NCI-H1092 (cell line): Measurements from ENCODE around the gene USP17L19.
"Not testable (repeated sequence)": the region's sequence is repeated elsewhere in the genome, so short reads cannot be mapped to it uniquely, and the experiment has no call there.

Experiments
- DNase-seq: peaks from one replicate; lab custom pipeline; 2025; lab: John Stamatoyannopoulos, UW

USP17L19 gene, protein sequence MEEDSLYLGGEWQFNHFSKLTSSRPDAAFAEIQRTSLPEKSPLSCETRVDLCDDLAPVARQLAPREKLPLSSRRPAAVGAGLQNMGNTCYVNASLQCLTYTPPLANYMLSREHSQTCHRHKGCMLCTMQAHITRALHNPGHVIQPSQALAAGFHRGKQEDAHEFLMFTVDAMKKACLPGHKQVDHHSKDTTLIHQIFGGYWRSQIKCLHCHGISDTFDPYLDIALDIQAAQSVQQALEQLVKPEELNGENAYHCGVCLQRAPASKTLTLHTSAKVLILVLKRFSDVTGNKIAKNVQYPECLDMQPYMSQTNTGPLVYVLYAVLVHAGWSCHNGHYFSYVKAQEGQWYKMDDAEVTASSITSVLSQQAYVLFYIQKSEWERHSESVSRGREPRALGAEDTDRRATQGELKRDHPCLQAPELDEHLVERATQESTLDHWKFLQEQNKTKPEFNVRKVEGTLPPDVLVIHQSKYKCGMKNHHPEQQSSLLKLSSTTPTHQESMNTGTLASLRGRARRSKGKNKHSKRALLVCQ

DNA sequence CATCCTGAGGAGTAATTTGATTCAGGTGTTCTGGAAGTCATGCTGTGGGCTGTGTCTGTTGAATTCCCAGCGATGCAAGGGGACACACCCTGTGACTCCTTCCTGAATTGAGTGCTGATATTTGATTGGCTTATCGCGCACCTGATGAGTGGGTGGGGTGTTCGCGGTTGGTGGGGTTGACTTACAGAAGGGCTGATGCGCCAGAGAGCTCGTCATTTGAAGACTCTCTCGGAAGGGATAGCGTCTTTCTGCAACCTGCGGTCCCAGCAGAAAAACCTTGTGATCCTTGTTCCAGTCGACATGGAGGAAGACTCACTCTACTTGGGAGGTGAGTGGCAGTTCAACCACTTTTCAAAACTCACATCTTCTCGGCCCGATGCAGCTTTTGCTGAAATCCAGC is at the start of gene USP17L19:
Gene USP17L19 (plus strand): TSS at position 301 of the 400 bp plus-strand sequence. CDS start 0 bp downstream, at position 301.
- DNase-seq: not testable (repeated sequence)

DNA sequence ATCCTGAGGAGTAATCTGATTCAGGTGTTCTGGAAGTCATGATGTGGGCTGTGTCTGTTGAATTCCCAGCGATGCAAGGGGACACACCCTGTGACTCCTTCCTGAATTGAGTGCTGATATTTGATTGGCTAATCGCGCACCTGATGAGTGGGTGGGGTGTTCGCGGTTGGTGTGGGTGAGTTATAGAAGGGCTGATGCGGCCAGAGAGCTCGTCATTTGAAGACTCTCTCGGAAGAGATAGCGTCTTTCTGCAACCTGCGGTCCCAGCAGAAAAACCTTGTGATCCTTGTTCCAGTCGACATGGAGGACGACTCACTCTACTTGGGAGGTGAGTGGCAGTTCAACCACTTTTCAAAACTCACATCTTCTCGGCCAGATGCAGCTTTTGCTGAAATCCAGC is 42.8 kb upstream of the USP17L19 start, which contains the start of gene USP17L10:
Gene USP17L10 (plus strand): TSS at position 301 of the 400 bp plus-strand sequence. CDS start 0 bp downstream, at position 301.
- not testable (repeated sequence) for DNase-seq

DNA sequence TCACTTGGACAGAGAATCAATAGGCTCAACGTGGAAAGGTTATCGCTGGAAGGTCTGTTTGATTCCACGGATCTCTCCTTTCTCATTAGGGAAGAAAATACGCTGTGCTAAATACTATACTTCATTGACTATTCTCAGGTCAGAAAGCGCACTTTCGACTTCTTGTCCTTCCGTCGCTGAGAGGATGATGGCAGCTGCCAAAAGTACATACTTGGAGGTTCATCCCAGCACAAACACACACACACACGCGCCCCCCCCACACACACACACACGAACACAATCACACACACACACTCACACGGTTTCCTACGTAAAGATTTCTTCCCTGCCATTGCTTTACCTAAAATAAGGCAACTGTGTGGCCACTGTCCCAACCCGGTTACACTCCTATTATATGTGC is 38.5 kb upstream of the USP17L19 start:
- DNase-seq: not testable (repeated sequence)

DNA sequence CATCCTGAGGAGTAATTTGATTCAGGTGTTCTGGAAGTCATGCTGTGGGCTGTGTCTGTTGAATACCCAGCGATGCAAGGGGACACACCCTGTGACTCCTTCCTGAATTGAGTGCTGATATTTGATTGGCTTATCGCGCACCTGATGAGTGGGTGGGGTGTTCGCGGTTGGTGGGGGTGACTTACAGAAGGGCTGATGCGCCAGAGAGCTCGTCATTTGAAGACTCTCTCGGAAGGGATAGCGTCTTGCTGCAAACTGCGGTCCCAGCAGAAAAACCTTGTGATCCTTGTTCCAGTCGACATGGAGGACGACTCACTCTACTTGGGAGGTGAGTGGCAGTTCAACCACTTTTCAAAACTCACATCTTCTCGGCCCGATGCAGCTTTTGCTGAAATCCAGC is 38.1 kb upstream of the USP17L19 start, which contains the start of gene USP17L11:
Gene USP17L11 (plus strand): TSS at position 301 of the 400 bp plus-strand sequence. CDS start 0 bp downstream, at position 301.
- DNase-seq: not testable (repeated sequence)

DNA sequence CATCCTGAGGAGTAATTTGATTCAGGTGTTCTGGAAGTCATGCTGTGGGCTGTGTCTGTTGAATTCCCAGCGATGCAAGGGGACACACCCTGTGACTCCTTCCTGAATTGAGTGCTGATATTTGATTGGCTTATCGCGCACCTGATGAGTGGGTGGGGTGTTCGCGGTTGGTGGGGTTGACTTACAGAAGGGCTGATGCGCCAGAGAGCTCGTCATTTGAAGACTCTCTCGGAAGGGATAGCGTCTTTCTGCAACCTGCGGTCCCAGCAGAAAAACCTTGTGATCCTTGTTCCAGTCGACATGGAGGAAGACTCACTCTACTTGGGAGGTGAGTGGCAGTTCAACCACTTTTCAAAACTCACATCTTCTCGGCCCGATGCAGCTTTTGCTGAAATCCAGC is 33.3 kb upstream of the USP17L19 start, which contains the start of gene USP17L12:
Gene USP17L12 (plus strand): TSS at position 301 of the 400 bp plus-strand sequence. CDS start 0 bp downstream, at position 301.
- not testable (repeated sequence) for DNase-seq

DNA sequence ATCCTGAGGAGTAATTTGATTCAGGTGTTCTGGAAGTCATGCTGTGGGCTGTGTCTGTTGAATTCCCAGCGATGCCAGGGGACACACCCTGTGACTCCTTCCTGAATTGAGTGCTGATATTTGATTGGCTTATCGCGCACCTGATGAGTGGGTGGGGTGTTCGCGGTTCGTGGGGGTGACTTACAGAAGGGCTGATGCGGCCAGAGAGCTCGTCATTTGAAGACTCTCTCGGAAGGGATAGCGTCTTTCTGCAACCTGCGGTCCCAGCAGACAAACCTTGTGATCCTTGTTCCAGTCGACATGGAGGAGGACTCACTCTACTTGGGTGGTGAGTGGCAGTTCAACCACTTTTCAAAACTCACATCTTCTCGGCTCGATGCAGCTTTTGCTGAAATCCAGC is 28.6 kb upstream of the USP17L19 start, which contains the start of gene USP17L13:
Gene USP17L13 (plus strand): TSS at position 301 of the 400 bp plus-strand sequence. CDS start 0 bp downstream, at position 301.
- not testable (repeated sequence) for DNase-seq

DNA sequence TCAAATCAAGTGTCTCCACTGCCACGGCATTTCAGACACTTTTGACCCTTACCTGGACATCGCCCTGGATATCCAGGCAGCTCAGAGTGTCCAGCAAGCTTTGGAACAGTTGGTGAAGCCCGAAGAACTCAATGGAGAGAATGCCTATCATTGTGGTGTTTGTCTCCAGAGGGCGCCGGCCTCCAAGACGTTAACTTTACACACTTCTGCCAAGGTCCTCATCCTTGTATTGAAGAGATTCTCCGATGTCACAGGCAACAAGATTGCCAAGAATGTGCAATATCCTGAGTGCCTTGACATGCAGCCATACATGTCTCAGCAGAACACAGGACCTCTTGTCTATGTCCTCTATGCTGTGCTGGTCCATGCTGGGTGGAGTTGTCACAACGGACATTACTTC is 22.9 kb upstream of the USP17L19 start:
- DNase-seq: not testable (repeated sequence)

DNA sequence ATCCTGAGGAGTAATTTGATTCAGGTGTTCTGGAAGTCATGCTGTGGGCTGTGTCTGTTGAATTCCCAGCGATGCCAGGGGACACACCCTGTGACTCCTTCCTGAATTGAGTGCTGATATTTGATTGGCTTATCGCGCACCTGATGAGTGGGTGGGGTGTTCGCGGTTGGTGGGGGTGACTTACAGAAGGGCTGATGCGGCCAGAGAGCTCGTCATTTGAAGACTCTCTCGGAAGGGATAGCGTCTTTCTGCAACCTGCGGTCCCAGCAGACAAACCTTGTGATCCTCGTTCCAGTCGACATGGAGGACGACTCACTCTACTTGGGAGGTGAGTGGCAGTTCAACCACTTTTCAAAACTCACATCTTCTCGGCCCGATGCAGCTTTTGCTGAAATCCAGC is 19.1 kb upstream of the USP17L19 start, which contains the start of gene USP17L15:
Gene USP17L15 (plus strand): TSS at position 301 of the 400 bp plus-strand sequence. CDS start 0 bp downstream, at position 301.
- not testable (repeated sequence) for DNase-seq

DNA sequence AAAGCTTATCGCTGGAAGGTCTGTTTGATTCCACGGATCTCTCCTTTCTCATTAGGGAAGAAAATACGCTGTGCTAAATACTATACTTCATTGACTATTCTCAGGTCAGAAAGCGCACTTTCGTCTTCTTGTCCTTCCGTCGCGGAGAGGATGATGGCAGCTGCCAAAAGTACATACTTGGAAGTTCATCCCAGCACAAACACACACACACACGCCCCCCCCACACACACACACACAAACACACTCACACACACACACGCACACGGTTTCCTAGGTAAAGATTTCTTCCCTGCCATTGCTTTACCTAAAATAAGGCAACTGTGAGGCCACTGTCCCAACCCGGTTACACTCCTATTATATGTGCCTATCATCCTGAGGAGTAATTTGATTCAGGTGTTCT is 14.7 kb upstream of the USP17L19 start:
- DNase-seq: not testable (repeated sequence)

DNA sequence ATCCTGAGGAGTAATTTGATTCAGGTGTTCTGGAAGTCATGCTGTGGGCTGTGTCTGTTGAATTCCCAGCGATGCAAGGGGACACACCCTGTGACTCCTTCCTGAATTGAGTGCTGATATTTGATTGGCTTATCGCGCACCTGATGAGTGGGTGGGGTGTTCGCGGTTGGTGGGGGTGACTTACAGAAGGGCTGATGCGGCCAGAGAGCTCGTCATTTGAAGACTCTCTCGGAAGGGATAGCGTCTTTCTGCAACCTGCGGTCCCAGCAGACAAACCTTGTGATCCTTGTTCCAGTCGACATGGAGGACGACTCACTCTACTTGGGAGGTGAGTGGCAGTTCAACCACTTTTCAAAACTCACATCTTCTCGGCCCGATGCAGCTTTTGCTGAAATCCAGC is 9.6 kb upstream of the USP17L19 start, which contains the start of gene USP17L17:
Gene USP17L17 (plus strand): TSS at position 301 of the 400 bp plus-strand sequence. CDS start 0 bp downstream, at position 301.
- DNase-seq: not testable (repeated sequence)

DNA sequence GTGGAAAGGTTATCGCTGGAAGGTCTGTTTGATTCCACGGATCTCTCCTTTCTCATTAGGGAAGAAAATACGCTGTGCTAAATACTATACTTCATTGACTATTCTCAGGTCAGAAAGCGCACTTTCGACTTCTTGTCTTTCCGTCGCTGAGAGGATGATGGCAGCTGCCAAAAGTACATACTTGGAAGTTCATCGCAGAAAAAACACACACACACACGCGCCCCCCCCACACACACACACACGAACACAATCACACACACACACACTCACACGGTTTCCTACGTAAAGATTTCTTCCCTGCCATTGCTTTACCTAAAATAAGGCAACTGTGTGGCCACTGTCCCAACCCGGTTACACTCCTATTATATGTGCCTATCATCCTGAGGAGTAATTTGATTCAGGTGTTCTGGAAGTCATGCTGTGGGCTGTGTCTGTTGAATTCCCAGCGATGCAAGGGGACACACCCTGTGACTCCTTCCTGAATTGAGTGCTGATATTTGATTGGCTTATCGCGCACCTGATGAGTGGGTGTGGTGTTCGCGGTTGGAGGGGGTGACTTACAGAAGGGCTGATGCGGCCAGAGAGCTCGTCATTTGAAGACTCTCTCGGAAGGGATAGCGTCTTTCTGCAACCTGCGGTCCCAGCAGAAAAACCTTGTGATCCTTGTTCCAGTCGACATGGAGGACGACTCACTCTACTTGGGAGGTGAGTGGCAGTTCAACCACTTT is 5.1 kb upstream of the USP17L19 start, which contains the start of gene USP17L18:
Gene USP17L18 (plus strand): TSS at position 678 of the 728 bp plus-strand sequence. CDS start 0 bp downstream, at position 678.
- not testable (repeated sequence) for DNase-seq

DNA sequence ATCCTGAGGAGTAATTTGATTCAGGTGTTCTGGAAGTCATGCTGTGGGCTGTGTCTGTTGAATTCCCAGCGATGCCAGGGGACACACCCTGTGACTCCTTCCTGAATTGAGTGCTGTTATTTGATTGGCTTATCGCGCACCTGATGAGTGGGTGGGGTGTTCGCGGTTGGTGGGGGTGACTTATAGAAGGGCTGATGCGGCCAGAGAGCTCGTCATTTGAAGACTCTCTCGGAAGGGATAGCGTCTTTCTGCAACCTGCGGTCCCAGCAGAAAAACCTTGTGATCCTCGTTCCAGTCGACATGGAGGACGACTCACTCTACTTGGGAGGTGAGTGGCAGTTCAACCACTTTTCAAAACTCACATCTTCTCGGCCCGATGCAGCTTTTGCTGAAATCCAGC is 4.6 kb downstream of the USP17L19 start, which contains the start of gene USP17L20:
Gene USP17L20 (plus strand): TSS at position 301 of the 400 bp plus-strand sequence. CDS start 0 bp downstream, at position 301.
- DNase-seq: not testable (repeated sequence)

DNA sequence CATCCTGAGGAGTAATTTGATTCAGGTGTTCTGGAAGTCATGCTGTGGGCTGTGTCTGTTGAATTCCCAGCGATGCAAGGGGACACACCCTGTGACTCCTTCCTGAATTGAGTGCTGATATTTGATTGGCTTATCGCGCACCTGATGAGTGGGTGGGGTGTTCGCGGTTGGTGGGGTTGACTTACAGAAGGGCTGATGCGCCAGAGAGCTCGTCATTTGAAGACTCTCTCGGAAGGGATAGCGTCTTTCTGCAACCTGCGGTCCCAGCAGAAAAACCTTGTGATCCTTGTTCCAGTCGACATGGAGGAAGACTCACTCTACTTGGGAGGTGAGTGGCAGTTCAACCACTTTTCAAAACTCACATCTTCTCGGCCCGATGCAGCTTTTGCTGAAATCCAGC is 9.4 kb downstream of the USP17L19 start, which contains the start of gene USP17L21:
Gene USP17L21 (plus strand): TSS at position 301 of the 400 bp plus-strand sequence. CDS start 0 bp downstream, at position 301.
- not testable (repeated sequence) for DNase-seq

DNA sequence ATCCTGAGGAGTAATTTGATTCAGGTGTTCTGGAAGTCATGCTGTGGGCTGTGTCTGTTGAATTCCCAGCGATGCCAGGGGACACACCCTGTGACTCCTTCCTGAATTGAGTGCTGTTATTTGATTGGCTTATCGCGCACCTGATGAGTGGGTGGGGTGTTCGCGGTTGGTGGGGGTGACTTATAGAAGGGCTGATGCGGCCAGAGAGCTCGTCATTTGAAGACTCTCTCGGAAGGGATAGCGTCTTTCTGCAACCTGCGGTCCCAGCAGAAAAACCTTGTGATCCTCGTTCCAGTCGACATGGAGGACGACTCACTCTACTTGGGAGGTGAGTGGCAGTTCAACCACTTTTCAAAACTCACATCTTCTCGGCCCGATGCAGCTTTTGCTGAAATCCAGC is 14.1 kb downstream of the USP17L19 start, which contains the start of gene USP17L22:
Gene USP17L22 (plus strand): TSS at position 301 of the 400 bp plus-strand sequence. CDS start 0 bp downstream, at position 301.
- DNase-seq: not testable (repeated sequence)

DNA sequence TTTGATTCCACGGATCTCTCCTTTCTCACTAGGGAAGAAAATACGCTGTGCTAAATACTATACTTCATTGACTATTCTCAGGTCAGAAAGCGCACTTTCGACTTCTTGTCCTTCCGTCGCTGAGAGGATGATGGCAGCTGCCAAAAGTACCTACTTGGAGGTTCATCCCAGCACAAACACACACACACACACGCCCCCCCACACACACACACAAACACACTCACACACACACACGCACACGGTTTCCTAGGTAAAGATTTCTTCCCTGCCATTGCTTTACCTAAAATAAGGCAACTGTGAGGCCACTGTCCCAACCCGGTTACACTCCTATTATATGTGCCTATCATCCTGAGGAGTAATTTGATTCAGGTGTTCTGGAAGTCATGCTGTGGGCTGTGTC is 18.5 kb downstream of the USP17L19 start:
- not testable (repeated sequence) for DNase-seq
